Measurements from ENCODE around the gene DHRS1.
"Not testable (repeated sequence)": the region's sequence is repeated elsewhere in the genome, so short reads cannot be mapped to it uniquely, and the experiment has no call there.

DHRS1 gene

DNA sequence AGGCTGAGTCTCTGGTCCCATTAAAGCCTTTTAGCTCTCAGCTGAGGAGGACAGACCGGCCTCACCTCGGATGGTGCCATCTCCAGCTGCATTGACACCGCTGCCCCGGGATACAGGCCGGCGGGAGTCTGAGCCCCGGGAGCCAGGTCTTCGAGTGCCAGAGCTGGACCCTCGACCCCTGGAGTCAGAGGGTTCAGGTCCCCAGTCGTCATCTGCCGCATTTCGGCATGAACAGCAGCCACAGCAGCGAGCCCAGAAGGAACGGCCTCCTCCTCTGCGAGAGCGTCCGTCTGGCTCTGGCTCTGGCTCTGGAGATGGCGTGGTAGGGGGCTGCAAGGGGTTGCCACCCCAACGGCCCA is 37.6 kb downstream of the DHRS1 start:
- no peak for DNase-seq

GRCh38 chr14:24261256-24261968 is 38.2 kb downstream of the DHRS1 start:
- DNase-seq = no peak

GRCh38 chr14:24260780-24261157 is 38.8 kb downstream of the DHRS1 start:
- no peak for DNase-seq

- no peak for DNase-seq
These were observed 39.4 kb downstream of the DHRS1 start for GRCh38 chr14:24260026-24260779.

GRCh38 chr14:24259282-24260025 is 40.1 kb downstream of the DHRS1 start:
- DNase-seq = no peak

DNA sequence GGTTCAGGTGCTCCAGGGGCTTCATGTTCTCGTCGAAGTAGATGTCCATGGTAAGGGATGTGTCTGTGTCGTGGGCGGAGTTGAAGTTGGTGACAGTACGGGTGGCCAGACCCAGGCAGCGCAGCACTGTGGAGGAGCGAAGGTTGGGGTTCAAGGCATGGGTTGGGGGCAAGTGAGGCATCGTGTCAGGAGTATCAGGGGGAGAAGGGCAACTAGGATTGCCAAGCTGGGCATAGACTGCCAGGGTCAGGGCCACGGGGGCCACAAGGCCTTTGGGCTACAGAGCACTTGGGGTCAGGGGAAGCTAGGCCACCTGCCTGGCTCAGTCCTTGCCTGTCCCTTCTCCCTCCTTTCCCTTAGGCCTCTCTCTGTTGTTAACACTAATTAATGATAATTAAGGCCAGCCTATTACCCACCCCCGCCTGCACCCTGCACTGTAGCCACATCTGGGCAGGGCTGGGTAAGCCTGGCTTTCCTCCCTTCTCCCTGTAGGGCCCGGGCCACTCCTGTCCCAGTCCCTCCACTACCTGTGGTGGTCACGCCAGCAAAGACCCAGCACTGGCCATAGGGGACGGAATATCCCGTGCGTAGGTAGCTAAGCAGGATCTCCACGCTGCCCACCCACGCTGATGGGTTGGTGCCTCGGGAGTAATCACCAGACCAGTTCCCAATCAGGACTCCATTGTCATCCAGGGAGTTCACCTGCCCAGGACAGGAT is 40.9 kb downstream of the DHRS1 start:
- no peak for DNase-seq

DNA sequence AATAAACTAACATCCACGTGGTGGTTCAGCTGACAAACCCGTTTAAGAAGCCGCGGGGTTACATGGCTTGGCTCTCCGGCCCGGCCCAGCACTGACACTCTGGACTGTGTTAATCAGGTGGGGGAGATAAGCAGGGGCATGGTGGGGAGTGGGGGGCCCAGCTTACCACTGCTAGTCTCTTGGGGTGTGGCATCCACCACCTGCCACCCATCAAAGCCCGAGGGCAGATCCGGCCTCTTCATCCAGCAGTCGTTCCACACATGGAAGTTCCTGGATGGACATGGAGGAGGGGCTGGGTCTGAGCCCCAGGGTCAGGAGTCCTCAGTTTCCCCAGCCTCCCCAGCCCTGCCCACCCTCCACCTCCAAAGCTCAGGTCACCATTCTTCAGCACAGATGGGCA is 41.5 kb downstream of the DHRS1 start:
- DNase-seq = no peak

GRCh38 chr14:24256960-24257359 is 42.6 kb downstream of the DHRS1 start:
- no peak for DNase-seq

- no peak for DNase-seq
These were observed 43.5 kb downstream of the DHRS1 start for GRCh38 chr14:24255931-24256711.

DNA sequence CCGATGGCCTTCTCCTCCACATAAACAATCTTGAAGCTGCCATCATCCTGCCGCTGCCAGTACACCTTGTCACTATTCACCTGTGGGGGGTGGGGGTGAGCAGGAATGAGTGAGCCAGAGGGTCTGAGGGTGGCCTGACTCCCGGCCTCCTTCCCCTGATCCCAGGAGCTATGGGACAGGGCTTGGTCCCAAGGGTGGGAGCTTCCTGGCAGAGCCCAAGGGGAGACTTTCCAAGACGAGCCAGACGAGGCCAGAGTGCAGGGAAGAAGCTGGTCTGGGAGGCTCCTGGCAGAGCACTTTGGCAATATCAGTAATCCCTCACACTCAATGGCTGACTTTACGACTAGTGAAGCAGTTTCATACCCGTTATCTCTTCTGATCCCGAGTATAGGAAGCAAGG is 44.1 kb downstream of the DHRS1 start:
- DNase-seq = no peak

GRCh38 chr14:24254630-24255392 is 44.8 kb downstream of the DHRS1 start:
- no peak for DNase-seq

- DNase-seq = no peak
These were observed 45.6 kb downstream of the DHRS1 start for GRCh38 chr14:24253936-24254335.

DNA sequence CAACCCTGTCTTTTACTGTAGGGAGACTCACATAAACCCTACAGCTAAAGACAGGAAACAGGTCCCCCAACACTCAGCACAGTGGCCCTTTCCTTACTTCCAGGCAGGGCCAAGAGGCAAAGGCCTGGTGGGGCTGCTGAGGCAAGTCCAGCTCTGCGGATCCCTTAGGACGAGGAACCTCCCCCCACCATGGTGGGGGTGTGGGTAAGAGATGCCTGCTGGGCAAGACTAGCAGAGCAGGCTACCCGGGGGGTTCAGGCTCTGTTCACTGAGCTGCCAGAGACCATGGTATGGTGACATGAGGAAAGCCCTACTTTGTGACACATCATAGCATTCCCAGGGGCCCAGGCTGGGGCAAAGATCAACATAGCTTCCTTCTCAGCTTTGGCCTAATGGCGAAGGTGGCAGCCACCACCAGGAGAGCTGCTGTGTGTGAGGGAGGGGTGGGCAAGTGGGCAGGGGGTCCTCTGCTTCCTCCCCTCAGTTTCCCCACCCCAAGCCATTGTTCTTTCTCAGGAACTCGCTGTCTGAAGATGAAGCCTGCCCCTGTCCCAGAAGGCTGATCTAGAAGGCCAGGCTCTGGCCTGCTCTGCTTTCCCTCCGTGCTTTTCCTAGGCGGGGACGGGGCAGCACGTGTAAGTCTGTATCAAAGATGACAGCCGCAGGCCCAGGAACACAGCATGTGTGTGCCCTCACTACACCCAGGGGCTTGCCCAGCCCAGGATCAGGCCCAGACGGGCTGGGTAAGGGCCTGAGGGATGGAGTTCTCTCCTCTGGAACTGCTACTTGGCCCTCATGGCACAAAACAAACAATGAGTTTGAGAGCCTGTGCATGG is 47.1 kb downstream of the DHRS1 start:
- DNase-seq = no peak

GRCh38 chr14:24251880-24252288 is 47.7 kb downstream of the DHRS1 start:
- no peak for DNase-seq

DNA sequence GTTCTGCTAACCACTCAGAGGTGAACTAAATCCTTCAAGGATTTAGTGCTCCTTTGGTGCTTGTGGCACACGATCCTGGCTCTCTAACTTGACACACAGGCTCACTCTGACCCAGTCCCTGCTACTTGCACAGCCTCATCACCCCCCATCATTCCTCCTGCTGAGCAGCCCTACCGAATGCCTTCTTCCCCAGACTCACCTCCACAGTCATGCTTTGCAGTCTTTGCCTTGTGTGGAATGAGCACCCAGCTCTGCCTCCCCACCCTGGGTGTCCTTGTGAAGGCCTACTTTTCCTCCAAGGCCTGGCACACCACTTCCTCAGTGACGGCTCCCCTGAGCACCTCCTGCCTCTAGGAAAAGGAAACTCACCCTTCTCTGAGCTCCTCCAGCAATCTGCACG is 49.2 kb downstream of the DHRS1 start:
- no peak for DNase-seq

DNA sequence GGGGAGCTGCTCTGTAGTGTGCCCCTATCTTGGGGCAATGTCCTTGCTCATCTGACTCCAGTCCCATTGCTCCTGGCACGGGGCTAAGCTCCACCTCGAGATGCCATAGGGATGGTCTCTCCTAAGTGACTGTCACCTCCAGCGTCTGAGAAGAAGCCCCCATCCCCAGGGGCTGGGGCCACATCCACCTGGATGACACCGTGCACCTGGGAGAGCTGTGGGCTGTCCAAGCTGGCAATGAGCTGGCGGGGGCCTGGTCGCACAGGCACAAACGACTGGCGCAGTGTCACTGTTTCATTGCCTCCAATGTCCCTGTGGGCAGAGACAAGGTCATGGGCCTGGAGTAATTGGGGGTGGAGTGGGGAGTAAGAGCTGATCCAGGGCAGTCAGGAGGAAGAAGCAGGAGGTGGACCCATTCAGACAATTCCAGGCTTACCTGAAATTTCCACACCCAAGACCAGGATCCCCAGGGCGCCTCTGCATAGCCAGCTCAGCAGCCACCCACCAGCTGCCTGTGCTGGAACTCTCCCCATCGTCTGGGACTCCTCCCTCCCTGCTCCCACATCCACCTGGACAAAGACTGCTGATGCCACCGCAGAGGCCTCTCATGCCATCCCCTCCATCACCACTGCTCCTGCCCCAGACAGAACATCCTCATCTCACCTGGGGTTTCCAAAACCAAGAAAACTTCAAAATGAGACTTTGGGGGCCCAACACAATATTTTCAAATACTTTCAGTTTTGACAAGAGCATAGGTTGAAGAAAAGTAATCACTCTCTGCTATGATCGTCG is 50.2 kb downstream of the DHRS1 start:
- no peak for DNase-seq

GRCh38 chr14:24247422-24247821 is 52.2 kb downstream of the DHRS1 start:
- no peak for DNase-seq

- DNase-seq = no peak
These were observed 52.8 kb downstream of the DHRS1 start for GRCh38 chr14:24246765-24247212.

- DNase-seq = not testable (repeated sequence)
These were observed 54.2 kb downstream of the DHRS1 start for GRCh38 chr14:24245350-24245749.

- DNase-seq = peak; percentile 42
These were observed 56.2 kb downstream of the DHRS1 start for GRCh38 chr14:24243336-24243836.
